PFSK-1 (cell line): ENCODE results near the gene PROX2.

Source experiments
- FOXP2 ChIP-seq: optimal IDR thresholded peaks from 2 replicates; pipeline ENCODE3; 2011; ENCODE audit warnings: borderline replicate concordance, control low read depth, inconsistent platforms; ENCODE audit not compliant: insufficient read depth; ENCODE audit errors: extremely low read length, extremely low read depth
- POLR2AphosphoS5 ChIP-seq: IDR thresholded peaks from 2 replicates; pipeline ENCODE4 v1.6.1; 2012; ENCODE audit warnings: low read depth, mild to moderate bottlenecking, control low read depth, low read length, moderate library complexity
- SIN3A ChIP-seq: IDR thresholded peaks from 2 replicates; pipeline ENCODE4 v1.6.1; 2012; ENCODE audit warnings: mild to moderate bottlenecking, low read length, moderate library complexity, borderline replicate concordance; ENCODE audit not compliant: insufficient read depth
- TAF1 ChIP-seq: IDR thresholded peaks from 2 replicates; pipeline ENCODE4 v1.6.1; 2012; ENCODE audit warnings: low read length, control low read depth, borderline replicate concordance; ENCODE audit not compliant: insufficient read depth
- TF ChIP-seq, protein P1 (sequence below), 2 experiments: IDR thresholded peaks; 2 replicates each; pipeline versions ENCODE4 v1.6.1 to v1.8.0; 2011 to 2012; ENCODE audit warnings: low read depth in 2 of 2, low read length in 2 of 2, control low read depth in 1 of 2, inconsistent platforms in 1 of 2, mild to moderate bottlenecking in 1 of 2, moderate library complexity in 1 of 2; ENCODE audit not compliant: insufficient read depth in 1 of 2

Gene PROX2

DNA sequence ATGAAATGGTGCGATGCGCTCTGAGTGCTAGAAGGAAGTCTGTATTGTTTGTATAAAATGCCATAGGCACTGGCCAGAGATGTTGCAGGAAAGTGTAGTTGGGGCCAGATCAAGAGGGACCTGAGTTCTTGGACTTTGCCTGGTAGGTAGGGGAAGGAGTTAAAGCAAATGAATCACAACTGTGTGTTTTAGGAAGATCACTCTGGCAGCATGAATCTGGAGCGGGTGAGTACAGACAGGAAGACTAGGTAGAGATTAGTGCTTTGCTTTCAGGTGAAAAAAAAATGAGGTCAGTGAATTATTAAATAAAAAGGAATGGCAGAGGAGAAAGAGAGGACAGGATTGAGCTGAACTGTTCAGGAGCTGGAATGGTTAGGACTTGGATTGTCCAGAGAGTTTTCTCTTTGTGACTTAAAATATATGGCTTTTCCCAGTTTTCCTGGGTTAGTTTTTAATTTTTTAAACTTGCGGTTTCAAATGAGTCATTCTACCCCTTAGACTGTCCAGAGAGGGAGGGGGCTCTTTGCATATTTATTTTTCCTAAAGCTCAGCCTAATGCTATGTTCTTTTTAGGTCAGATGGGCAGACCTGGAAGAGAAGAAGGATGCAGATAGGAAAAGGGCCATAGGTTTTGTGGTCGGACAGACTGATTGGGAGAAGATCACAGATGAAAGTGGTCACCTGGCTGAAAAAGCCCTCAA, 41.1 kb downstream of the PROX2 start:
- no peak for TF ChIP-seq POLR2AphosphoS5
- no peak for TF ChIP-seq FOXP2
- no peak for TF ChIP-seq TAF1
- TF ChIP-seq, protein P1, sequence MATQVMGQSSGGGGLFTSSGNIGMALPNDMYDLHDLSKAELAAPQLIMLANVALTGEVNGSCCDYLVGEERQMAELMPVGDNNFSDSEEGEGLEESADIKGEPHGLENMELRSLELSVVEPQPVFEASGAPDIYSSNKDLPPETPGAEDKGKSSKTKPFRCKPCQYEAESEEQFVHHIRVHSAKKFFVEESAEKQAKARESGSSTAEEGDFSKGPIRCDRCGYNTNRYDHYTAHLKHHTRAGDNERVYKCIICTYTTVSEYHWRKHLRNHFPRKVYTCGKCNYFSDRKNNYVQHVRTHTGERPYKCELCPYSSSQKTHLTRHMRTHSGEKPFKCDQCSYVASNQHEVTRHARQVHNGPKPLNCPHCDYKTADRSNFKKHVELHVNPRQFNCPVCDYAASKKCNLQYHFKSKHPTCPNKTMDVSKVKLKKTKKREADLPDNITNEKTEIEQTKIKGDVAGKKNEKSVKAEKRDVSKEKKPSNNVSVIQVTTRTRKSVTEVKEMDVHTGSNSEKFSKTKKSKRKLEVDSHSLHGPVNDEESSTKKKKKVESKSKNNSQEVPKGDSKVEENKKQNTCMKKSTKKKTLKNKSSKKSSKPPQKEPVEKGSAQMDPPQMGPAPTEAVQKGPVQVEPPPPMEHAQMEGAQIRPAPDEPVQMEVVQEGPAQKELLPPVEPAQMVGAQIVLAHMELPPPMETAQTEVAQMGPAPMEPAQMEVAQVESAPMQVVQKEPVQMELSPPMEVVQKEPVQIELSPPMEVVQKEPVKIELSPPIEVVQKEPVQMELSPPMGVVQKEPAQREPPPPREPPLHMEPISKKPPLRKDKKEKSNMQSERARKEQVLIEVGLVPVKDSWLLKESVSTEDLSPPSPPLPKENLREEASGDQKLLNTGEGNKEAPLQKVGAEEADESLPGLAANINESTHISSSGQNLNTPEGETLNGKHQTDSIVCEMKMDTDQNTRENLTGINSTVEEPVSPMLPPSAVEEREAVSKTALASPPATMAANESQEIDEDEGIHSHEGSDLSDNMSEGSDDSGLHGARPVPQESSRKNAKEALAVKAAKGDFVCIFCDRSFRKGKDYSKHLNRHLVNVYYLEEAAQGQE (IDR thresholded peaks at IDR 0.05; ENCODE audit: insufficient read depth in 1 of 2, low read depth in 2 of 2, low read length in 2 of 2): no peak
- no peak for TF ChIP-seq SIN3A

DNA sequence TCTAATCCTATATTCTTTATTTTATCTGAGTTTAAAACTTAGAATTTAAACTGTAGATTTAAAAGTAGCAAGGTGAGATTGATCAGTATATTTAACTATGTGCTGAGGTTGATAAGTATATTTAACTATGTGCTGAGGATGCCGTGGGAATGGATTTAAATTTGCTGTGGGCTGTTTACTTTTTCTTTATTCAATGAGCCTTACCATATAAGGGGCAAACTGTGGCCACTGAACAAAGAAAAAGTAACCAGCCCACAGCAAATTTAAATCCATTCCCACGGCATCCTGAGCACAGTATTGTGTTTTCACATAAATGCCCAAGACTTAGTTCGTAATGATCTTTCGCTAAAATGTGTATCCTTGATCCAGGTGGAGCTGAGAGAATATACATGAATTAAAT, 43.1 kb downstream of the PROX2 start:
- TF ChIP-seq, protein P1 (IDR thresholded peaks at IDR 0.05; ENCODE audit: insufficient read depth in 1 of 2, low read depth in 2 of 2, low read length in 2 of 2): no peak
- TF ChIP-seq SIN3A (no peak), FOXP2 (no peak), POLR2AphosphoS5 (no peak), TAF1 (no peak)

DNA sequence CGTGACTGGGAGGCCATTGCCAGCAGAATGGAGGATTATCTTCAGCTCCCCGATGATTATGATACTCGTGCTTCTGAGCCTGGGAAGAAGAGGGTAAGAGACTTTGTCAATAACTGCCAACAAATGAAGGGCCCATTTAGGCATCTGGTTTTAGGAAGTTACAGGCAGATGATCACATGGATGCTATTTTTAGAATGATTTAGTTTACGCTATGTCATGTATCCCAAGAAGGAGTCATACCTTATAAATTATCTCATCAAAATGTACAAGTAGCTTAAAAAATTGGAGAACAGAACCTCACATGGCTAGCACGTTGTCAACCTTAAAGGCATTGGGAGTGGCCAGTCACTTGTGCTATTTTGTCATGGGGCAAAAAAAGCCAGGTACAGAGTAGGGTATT, 46.7 kb downstream of the PROX2 start:
- TF ChIP-seq TAF1: no peak
- no peak for TF ChIP-seq FOXP2
- TF ChIP-seq SIN3A: no peak
- TF ChIP-seq, protein P1 (IDR thresholded peaks at IDR 0.05; ENCODE audit: insufficient read depth in 1 of 2, low read depth in 2 of 2, low read length in 2 of 2): no peak
- TF ChIP-seq POLR2AphosphoS5: no peak

DNA sequence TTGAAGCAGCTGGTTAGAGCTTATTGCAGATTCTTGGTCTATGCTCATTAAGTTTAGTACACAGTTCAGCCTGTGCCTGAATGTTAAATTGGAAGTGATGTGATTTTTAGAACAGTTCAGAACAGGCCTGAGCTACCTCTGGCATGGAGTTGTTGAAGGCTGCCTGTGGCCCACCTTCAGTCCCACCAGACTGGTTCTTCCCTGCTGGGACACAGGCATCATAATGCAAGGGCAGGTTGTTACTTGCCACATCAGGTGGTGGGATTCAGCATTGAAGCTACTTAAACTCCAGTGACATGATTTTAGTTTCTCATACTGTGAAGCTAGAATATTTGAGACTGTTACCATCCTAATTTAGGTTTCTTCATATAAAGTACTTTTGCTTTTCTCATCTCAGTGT, 49.4 kb downstream of the PROX2 start:
- TF ChIP-seq, protein P1 (IDR thresholded peaks at IDR 0.05; ENCODE audit: insufficient read depth in 1 of 2, low read depth in 2 of 2, low read length in 2 of 2): no peak
- TF ChIP-seq POLR2AphosphoS5 (no peak), SIN3A (no peak), FOXP2 (no peak), TAF1 (no peak)
